Type B pancreatic cell (in vitro differentiated cells): ENCODE measurements around the gene SEC61A1. TPM values are rescaled to one million over a fixed set of nuclear protein-coding genes. Genes with fewer than 3 reads are reported as not detected.

Experiments used
- DNase-seq: peaks from one replicate; pipeline ENCODE4 v3.0.0; 2021; ENCODE audit warnings: mixed read lengths; ENCODE audit not compliant: unreplicated experiment; ENCODE audit errors: extremely low spot score
- H3K27ac Mint-ChIP-seq: 2 replicates; pipeline ENCODE4 v1.8.0; 2021; ENCODE audit warnings: mild to moderate bottlenecking, mixed read lengths
- H3K27me3 Mint-ChIP-seq: 2 replicates; pipeline ENCODE4 v1.8.0; 2021; ENCODE audit warnings: mixed read lengths
- H3K36me3 Mint-ChIP-seq: 2 replicates; pipeline ENCODE4 v1.8.0; 2021; ENCODE audit warnings: mixed read lengths
- H3K4me1 Mint-ChIP-seq: one replicate; pipeline ENCODE4 v1.8.0; 2021; ENCODE audit warnings: mixed read lengths; ENCODE audit not compliant: unreplicated experiment
- H3K4me3 Mint-ChIP-seq: 2 replicates; pipeline ENCODE4 v1.8.0; 2021; ENCODE audit warnings: mild to moderate bottlenecking, mixed read lengths
- H3K9me3 Mint-ChIP-seq: 2 replicates; pipeline ENCODE4 v1.8.0; 2021; ENCODE audit warnings: mixed read lengths
- CTCF ChIP-seq: fragments of 200-600 bp; sonication (generic); conservative IDR thresholded peaks from 2 replicates; pipeline ENCODE4 v1.5.0; 2021; ENCODE audit warnings: antibody characterized with exemption, mild to moderate bottlenecking
- total RNA-seq: library from RNA; stranded (reverse); gene quantifications from 2 replicates; pipeline ENCODE4 v1.2.1, GENCODE V29; 2021; ENCODE audit warnings: low replicate concordance

SEC61A1 gene
- total RNA-seq, 1 donor from 2014 or later, result 207 TPM

- no peaks in the 10 kb centered on the region for H3K9me3 Mint-ChIP-seq
Observed at GRCh38 chr3:128050597-128050996, 1.6 kb upstream of the SEC61A1 start.

GRCh38 chr3:128051459-128051836 is 789 bp upstream of the SEC61A1 start:
- Mint-ChIP-seq H3K27me3 (peaks cover 13% of the 10 kb centered on the region), H3K4me1 (peaks cover 34% of the 10 kb centered on the region), H3K36me3 (peaks cover 21% of the 10 kb centered on the region), H3K9me3 (no peaks in the 10 kb centered on the region), H3K27ac (peak overlapping the region; percentile 96), H3K4me3 (peak overlapping the region; percentile 96)
- no peak for TF ChIP-seq CTCF
- DNase-seq, result no peak

More at GRCh38 chr3:128050597-128050996, 1.6 kb upstream of the SEC61A1 start:
- peaks cover 19% of the 10 kb centered on the region for H3K36me3 Mint-ChIP-seq
- no peak for TF ChIP-seq CTCF
- H3K27me3 Mint-ChIP-seq, result peaks cover 20% of the 10 kb centered on the region
- no peak overlapping the region for H3K27ac Mint-ChIP-seq
- no peak overlapping the region for H3K4me3 Mint-ChIP-seq
- DNase-seq, result no peak
- H3K4me1 Mint-ChIP-seq, result peaks cover 34% of the 10 kb centered on the region

- H3K4me3 Mint-ChIP-seq, result peak overlapping the region; percentile 93
- peaks cover 8% of the 10 kb centered on the region for H3K27me3 Mint-ChIP-seq
- H3K36me3 Mint-ChIP-seq, result peaks cover 21% of the 10 kb centered on the region
- no peak for TF ChIP-seq CTCF
- peak overlapping the region; percentile 96 for H3K27ac Mint-ChIP-seq
- no peak for DNase-seq
- peaks cover 34% of the 10 kb centered on the region for H3K4me1 Mint-ChIP-seq
- H3K9me3 Mint-ChIP-seq, result no peaks in the 10 kb centered on the region
Observed at GRCh38 chr3:128052595-128053351, 536 bp downstream of the SEC61A1 start.

- no peak for TF ChIP-seq CTCF
- Mint-ChIP-seq H3K27me3 (peaks cover 2% of the 10 kb centered on the region), H3K36me3 (peaks cover 21% of the 10 kb centered on the region), H3K4me3 (peak overlapping the region; percentile 93), H3K27ac (peak overlapping the region; percentile 96), H3K4me1 (peaks cover 34% of the 10 kb centered on the region), H3K9me3 (no peaks in the 10 kb centered on the region)
- DNase-seq, result no peak
Observed at GRCh38 chr3:128053614-128054013, 1.4 kb downstream of the SEC61A1 start.

DNA sequence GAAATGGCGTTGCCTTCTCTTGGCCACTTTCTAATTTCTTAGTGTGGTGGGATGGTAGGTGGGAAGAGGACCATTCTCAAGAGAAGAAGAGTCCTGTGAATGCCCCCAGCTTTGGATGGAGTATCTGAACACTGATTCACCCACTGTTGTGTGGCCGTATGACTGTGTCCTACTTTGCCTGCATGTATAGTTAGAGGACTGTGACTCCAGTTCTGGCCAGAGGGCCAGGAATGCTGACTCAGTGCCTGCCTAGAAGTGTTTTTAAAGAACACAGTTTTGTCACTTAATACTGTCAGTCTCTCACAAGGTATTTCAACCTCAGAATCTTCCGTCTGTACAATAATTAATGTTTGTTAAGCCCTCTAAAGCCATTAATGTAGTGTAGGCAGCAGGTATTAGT is 2.1 kb downstream of the SEC61A1 start:
- DNase-seq, result no peak
- Mint-ChIP-seq H3K27ac (peak overlapping the region; percentile 96), H3K4me3 (peak overlapping the region; percentile 93), H3K36me3 (peaks cover 21% of the 10 kb centered on the region), H3K27me3 (no peaks in the 10 kb centered on the region), H3K9me3 (no peaks in the 10 kb centered on the region), H3K4me1 (peaks cover 34% of the 10 kb centered on the region)
- no peak for TF ChIP-seq CTCF
